Bronchial epithelial cell (primary cell): ENCODE results near the gene SLC35G2. TPM values are rescaled to one million over a fixed set of nuclear protein-coding genes. Genes with fewer than 3 reads are reported as not detected.
A peak's percentile ranks its signal among the peaks of the same experiment; 100 is the strongest.

Experiments
- DNase-seq: peaks from one replicate; pipeline ENCODE4 v3.0.0-alpha.2; 2010; ENCODE audit warnings: low read depth
- FAIRE-seq: peaks from 2 replicates; lab custom pipeline; 2011; peaks lifted over from hg19 to GRCh38; lab: Jason Lieb, UNC
- H3K27me3 ChIP-seq: 2 replicates; pipeline ENCODE4 v1.5.1; 2011; ENCODE audit warnings: low read length; ENCODE audit not compliant: control insufficient read depth, insufficient read depth
- H3K36me3 ChIP-seq: 2 replicates; pipeline ENCODE4 v1.5.1; 2011; ENCODE audit warnings: low read length; ENCODE audit not compliant: control insufficient read depth, insufficient read depth
- H3K4me3 ChIP-seq: 2 replicates; pipeline ENCODE4 v1.5.1; 2011; ENCODE audit warnings: mild to moderate bottlenecking, low read depth, low read length, control low read depth
- total RNA-seq: library from RNA; depleted of rRNA; stranded (reverse); fragments of >200 nt; gene quantifications from 2 replicates; pipeline ENCODE4 v1.2.1, GENCODE V29; 2014
- TF ChIP-seq, protein P1 (sequence below): IDR thresholded peaks from 2 replicates; pipeline ENCODE4 v1.5.1; 2011; ENCODE audit warnings: mild to moderate bottlenecking, moderate library complexity, low read length, control low read depth, inconsistent platforms; ENCODE audit not compliant: insufficient read depth, severe bottlenecking

Gene SLC35G2
- total RNA-seq, 1 donor from 2014 or later, result 2.1 TPM

- TF ChIP-seq, protein P1, sequence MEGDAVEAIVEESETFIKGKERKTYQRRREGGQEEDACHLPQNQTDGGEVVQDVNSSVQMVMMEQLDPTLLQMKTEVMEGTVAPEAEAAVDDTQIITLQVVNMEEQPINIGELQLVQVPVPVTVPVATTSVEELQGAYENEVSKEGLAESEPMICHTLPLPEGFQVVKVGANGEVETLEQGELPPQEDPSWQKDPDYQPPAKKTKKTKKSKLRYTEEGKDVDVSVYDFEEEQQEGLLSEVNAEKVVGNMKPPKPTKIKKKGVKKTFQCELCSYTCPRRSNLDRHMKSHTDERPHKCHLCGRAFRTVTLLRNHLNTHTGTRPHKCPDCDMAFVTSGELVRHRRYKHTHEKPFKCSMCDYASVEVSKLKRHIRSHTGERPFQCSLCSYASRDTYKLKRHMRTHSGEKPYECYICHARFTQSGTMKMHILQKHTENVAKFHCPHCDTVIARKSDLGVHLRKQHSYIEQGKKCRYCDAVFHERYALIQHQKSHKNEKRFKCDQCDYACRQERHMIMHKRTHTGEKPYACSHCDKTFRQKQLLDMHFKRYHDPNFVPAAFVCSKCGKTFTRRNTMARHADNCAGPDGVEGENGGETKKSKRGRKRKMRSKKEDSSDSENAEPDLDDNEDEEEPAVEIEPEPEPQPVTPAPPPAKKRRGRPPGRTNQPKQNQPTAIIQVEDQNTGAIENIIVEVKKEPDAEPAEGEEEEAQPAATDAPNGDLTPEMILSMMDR, result no peak
- Histone ChIP-seq H3K36me3 (no peaks in the 10 kb centered on the region), H3K4me3 (no peak overlapping the region), H3K27me3 (no peaks in the 10 kb centered on the region)
- FAIRE-seq (no peak), DNase-seq (no peak)
Measured at GRCh38 chr3:136804141-136804540, 14.8 kb upstream of the SLC35G2 start.

DNA sequence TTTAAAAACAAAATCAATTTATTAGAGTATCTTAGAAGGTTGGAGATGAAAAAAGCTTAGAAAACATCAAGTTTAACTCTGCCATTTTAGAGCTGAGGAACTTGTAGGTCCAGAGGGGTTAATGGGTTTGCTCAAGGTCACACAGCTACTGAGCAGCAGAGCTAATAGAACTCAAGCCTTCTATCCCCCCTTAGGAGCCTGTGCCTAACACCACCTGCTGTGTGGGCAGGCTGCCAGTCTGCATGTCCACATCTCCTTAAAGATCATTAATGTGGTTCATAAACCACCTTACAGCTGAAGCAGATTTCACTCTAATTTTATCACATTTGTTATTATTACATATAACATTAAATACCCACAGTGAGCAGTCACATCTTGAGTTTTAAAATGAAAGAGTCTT, 14.1 kb upstream of the SLC35G2 start:
- FAIRE-seq (no peak), DNase-seq (no peak)
- Histone ChIP-seq H3K27me3 (no peaks in the 10 kb centered on the region), H3K36me3 (no peaks in the 10 kb centered on the region), H3K4me3 (no peak overlapping the region)
- TF ChIP-seq, protein P1, result no peak

DNA sequence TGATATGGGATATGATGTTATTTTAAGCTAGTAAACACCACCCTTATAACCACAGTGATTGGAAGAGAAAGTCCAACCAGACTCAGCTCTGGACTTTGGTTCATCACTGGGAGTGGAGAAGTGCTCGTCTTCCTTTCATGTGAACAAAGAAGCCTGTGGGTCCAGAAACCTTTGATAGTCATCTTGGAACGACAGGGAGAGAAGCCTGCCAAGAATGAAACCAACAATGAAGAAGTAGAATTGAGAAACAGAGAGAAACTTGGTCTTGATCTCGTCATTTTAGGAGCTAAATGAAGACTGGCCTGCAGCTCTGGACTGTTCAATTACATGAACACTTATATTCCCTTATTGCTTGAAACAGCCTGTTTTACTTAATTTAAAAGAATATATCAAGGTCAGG, 13.1 kb upstream of the SLC35G2 start:
- Histone ChIP-seq H3K4me3 (no peak overlapping the region), H3K36me3 (no peaks in the 10 kb centered on the region), H3K27me3 (no peaks in the 10 kb centered on the region)
- TF ChIP-seq, protein P1, result no peak
- DNase-seq (no peak), FAIRE-seq (no peak)

GRCh38 chr3:136811701-136812100, 7.2 kb upstream of the SLC35G2 start:
- DNase-seq (no peak), FAIRE-seq (no peak)
- Histone ChIP-seq H3K4me3 (no peak overlapping the region), H3K36me3 (no peaks in the 10 kb centered on the region), H3K27me3 (no peaks in the 10 kb centered on the region)
- TF ChIP-seq, protein P1, result no peak

DNA sequence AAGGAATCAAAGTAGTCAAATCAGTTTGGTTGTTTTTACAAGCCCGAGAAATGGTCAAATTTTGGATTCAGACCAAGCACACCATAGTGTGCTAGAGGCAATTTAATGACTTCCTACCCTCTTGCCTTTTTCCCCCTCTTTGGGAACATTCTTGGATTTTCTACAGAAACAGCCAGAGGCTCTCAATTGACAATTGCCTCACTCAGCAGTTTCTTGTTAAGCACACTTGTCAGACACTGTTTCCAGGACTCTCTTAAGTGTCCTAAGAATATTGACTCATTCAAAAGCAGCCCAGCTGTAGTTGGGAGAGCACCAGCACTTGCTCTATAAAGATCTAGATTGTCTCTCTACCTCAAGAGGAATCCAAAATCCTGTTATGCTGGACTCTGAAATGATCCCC, 1.5 kb upstream of the SLC35G2 start:
- no peaks in the 10 kb centered on the region for H3K36me3 ChIP-seq
- TF ChIP-seq, protein P1, result no peak
- H3K4me3 ChIP-seq, result no peak overlapping the region
- FAIRE-seq (no peak), DNase-seq (peak; percentile 35)
- no peaks in the 10 kb centered on the region for H3K27me3 ChIP-seq

DNA sequence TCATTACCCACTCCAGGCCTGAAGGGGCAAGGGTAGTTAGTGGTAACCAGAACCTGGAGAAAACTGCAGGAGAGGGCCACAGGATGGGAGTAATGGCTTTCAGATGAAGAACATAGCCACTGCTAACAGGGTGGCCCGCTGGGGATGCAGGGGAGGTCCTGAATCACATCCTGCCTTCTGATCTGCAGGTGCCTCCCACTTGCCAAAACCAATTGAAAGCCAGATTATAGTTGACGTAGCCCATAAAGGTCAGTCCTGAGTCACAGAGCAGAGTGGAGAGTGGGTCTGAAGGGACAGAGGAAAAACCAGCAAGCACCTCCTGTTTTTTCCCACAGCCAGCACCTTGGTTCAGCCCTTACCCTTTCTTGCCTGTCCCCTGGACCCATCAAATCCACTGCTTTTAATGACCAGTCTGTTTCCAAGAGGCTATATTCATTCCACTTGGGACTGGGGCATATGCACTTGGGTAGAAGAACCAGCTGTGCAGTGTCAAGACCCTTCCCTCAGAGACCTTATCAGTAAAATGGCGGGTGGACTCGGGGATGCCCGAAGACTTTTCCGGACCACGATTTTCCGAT, 646 bp upstream of the SLC35G2 start:
- TF ChIP-seq, protein P1, result no peak
- H3K4me3 ChIP-seq, result peak overlapping the region; percentile 71
- peak; percentile 23 for FAIRE-seq

More for the DNA sequence above, 646 bp upstream of the SLC35G2 start:
- Histone ChIP-seq H3K27me3 (no peaks in the 10 kb centered on the region), H3K36me3 (no peaks in the 10 kb centered on the region)
- DNase-seq, result peak; percentile 85
